MCF 10A (cell line): ENCODE measurements around the gene PRPF8. TPM values are rescaled to one million over a fixed set of nuclear protein-coding genes. Genes with fewer than 3 reads are reported as not detected.

Experiments used
- BruUV-seq: library from RNA; stranded (reverse); fragments of 400-500 nt; replicated peaks from 2 replicates; lab custom pipeline; 2021; lab: Mats Ljungman, UMichigan
- CTCF ChIA-PET: fragments of 300-600 bp; sonication (Branson Sonifier 250); formaldehyde crosslinking; extraction: SDS; loops from one replicate; lab custom pipeline; 2021; ENCODE audit warnings: antibody characterized with exemption, inconsistent platforms; lab: Yijun Ruan, JAX
- POLR2A ChIA-PET: fragments of 300-600, 350-650 bp; sonication (Branson Sonifier 250); formaldehyde crosslinking; extraction: SDS; loops from one replicate; lab custom pipeline; 2020; ENCODE audit warnings: antibody characterized with exemption, inconsistent platforms; lab: Yijun Ruan, JAX
- DNase-seq: peaks from one replicate; pipeline ENCODE4 v3.0.0-alpha.2; 2018; ENCODE audit not compliant: unreplicated experiment
- H3K27ac Mint-ChIP-seq: one replicate; pipeline ENCODE4 v1.8.0; 2022; ENCODE audit warnings: mild to moderate bottlenecking, low read depth, mixed read lengths; ENCODE audit not compliant: unreplicated experiment
- H3K27me3 Mint-ChIP-seq: one replicate; pipeline ENCODE4 v1.8.0; 2022; ENCODE audit warnings: mixed read lengths; ENCODE audit not compliant: insufficient read depth, unreplicated experiment
- H3K36me3 Mint-ChIP-seq: one replicate; pipeline ENCODE4 v1.8.0; 2022; ENCODE audit warnings: mild to moderate bottlenecking, moderate library complexity, mixed read lengths; ENCODE audit not compliant: insufficient read depth, unreplicated experiment
- H3K4me1 Mint-ChIP-seq: one replicate; pipeline ENCODE4 v1.8.0; 2022; ENCODE audit warnings: mixed read lengths; ENCODE audit not compliant: insufficient read depth, unreplicated experiment
- H3K4me3 Mint-ChIP-seq: one replicate; pipeline ENCODE4 v1.8.0; 2022; ENCODE audit warnings: mild to moderate bottlenecking, moderate library complexity, mixed read lengths; ENCODE audit not compliant: unreplicated experiment
- H3K9me3 Mint-ChIP-seq: one replicate; pipeline ENCODE4 v1.8.0; 2022; ENCODE audit warnings: mixed read lengths; ENCODE audit not compliant: unreplicated experiment
- intact Hi-C: fragments of 100-400 bp; cut with micrococcal nuclease; formaldehyde crosslinking; loops from 2 replicates; pipeline ENCODE4 v1.14.1; 2022
- total RNA-seq: library from RNA; stranded (reverse); gene quantifications from 2 replicates; pipeline ENCODE4 v1.2.3, GENCODE V29; 2022
- TF ChIP-seq, protein P1 (sequence below): fragments of 200-600 bp; IDR thresholded peaks from one replicate; pipeline ENCODE4 v1.8.0; 2022; ENCODE audit warnings: antibody characterized with exemption, mild to moderate bottlenecking; ENCODE audit not compliant: unreplicated experiment

The PRPF8 gene
- total RNA-seq, 1 experiment from 2014 or later, result 261 TPM

DNA sequence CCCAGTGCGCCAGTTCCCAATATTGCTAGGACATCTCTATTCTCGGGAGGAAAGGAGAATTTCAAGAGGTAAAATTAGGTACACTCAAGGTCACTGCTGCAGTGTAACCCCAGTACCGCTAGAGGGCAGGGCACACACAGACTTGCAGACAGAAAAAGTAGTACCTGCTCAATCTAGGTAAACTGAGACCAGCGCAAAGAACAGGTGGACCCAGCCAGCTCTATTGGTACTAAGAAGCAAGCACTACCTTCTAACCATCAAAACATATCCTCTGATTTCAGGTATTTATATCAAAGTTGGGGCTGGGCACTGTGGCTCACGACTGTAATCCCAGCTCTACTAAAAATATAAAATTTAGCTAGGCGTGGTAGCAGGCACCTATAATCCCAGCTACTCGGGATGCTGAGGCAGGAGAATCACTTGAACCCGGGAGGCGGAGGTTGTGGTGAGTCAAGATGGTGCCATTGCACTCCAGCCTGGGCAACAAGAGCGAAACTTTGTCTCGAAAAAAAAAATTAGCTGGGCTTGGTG, 36.3 kb upstream of the PRPF8 start:
- intact Hi-C loops, result loop anchor here (1.0 kb wide), 2 partner anchors 63 to 144 kb away; no protein-coding TSS in a partner anchor
- Mint-ChIP-seq H3K9me3 (no peaks in the 10 kb centered on the region), H3K4me1 (peaks cover 10% of the 10 kb centered on the region), H3K36me3 (peaks cover 5% of the 10 kb centered on the region), H3K4me3 (no peak overlapping the region), H3K27me3 (no peaks in the 10 kb centered on the region), H3K27ac (no peak overlapping the region)
- POLR2A ChIA-PET, result interaction anchor here (0.6 to 3.3 kb wide), 9 partner anchors 8 to 248 kb away, joined by 3 to 20 read pairs (median 6); partner anchors contain the start of genes RPA1 and SMYD4
- TF ChIP-seq, protein P1, sequence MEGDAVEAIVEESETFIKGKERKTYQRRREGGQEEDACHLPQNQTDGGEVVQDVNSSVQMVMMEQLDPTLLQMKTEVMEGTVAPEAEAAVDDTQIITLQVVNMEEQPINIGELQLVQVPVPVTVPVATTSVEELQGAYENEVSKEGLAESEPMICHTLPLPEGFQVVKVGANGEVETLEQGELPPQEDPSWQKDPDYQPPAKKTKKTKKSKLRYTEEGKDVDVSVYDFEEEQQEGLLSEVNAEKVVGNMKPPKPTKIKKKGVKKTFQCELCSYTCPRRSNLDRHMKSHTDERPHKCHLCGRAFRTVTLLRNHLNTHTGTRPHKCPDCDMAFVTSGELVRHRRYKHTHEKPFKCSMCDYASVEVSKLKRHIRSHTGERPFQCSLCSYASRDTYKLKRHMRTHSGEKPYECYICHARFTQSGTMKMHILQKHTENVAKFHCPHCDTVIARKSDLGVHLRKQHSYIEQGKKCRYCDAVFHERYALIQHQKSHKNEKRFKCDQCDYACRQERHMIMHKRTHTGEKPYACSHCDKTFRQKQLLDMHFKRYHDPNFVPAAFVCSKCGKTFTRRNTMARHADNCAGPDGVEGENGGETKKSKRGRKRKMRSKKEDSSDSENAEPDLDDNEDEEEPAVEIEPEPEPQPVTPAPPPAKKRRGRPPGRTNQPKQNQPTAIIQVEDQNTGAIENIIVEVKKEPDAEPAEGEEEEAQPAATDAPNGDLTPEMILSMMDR, result peak; percentile 94
- CTCF ChIA-PET, result interaction anchor here (0.6 to 8.9 kb wide), 34 partner anchors 9 to 509 kb away, joined by 3 to 211 read pairs (median 5); partner anchors contain the start of gene SMYD4
- peak; percentile 70 for DNase-seq
- BruUV-seq, result no TSS peak

DNA sequence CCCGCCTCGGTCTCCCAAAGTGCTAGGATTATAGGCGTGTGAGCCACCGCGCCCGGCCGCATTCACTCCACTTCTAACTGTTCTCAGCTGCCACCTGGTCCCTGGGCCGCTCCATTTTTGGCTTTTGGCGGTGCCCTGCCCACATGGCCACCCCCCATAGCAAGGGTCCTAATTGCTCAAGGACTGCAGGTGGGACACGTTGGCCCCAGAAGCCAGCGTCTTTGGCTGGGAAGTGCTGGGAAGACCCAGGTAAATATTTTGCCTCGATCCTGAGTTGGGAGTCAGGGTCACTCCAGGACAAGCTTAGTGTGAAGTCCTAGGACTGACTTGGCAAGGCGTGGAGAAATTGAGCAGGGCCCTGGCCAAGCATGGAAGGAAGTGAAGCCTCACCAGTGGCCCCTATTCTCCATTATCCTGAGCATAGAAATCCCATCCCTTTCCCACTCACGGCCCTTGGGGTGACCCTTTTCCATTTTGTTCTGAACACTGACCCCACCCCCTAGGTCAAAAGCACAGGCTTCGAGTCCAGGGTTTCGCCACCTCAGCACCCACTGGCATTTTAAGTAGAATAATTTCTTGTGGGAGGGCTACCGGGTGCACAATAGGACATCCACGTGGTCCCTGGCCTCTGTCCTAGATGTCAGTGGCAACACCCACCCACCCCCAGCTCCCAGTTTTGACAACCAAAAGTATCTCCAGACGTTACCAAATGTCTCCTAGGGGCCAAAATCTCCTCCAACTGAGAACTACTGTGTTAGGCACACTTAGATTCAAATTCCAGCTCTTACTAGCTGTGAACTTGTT, 33.9 kb upstream of the PRPF8 start:
- Mint-ChIP-seq H3K9me3 (no peaks in the 10 kb centered on the region), H3K36me3 (peaks cover 5% of the 10 kb centered on the region), H3K27me3 (no peaks in the 10 kb centered on the region), H3K4me3 (peak overlapping the region; percentile 87), H3K27ac (peak overlapping the region; percentile 93), H3K4me1 (peaks cover 14% of the 10 kb centered on the region)
- TF ChIP-seq, protein P1, result no peak
- BruUV-seq, result no TSS peak
- POLR2A ChIA-PET, result interaction anchor here (0.6 to 5.6 kb wide), 4 partner anchors 69 to 96 kb away, joined by 4 to 44 read pairs (median 13); no protein-coding TSS in a partner anchor
- intact Hi-C loops, result loop anchor here (5.0 to 10.0 kb wide), 2 partner anchors 144 to 309 kb away; partner anchors contain the start of gene RTN4RL1
- no peak for DNase-seq
- CTCF ChIA-PET, result interaction anchor here (0.6 to 8.9 kb wide), 7 partner anchors 47 to 307 kb away, joined by 3 to 211 read pairs (median 4); no protein-coding TSS in a partner anchor

DNA sequence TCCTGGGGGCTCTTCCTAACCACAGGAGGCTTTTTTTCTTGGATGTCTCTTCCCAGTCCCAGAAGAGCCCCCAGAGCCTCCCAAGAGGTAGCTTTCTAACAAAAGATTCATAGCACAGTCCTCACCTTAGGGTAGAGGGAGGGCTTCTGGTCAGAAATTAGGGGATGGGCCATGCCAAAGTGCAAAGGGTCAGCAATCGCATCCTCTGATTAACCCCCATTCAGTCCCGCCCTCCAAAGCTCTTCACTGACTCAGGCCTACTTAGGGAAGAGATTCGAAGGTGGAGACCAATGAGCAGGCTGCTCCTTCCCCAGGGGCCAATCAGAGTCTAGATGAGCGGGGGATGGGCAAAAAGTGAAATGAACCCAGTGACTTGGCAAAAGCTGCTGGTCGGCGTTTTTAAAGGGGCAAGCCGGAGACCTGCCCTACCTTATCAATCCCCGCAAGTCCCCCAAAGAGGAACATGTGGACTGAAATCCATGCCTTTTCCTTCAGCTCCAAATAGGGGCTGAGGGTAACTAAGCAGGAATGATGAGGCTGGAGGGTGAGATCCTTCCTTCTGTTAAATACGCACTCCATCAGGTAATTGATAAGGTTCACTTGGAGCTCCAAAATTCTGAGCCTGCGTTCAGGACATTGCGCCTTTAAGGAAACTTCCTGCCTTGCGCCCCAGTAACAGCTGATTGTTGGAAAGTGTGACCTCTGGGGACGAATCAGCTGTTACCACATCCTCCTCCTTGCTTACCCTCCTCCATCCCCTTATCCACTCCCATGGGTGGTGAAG, 32.4 kb upstream of the PRPF8 start:
- Mint-ChIP-seq H3K36me3 (peaks cover 18% of the 10 kb centered on the region), H3K4me3 (peak overlapping the region; percentile 87), H3K27ac (peak overlapping the region; percentile 93), H3K27me3 (no peaks in the 10 kb centered on the region), H3K4me1 (peaks cover 19% of the 10 kb centered on the region), H3K9me3 (no peaks in the 10 kb centered on the region)
- TF ChIP-seq, protein P1, result no peak
- BruUV-seq, result no TSS peak
- ChIA-PET POLR2A (interaction anchor here (0.6 to 5.6 kb wide), 48 partner anchors 8 to 687 kb away, joined by 3 to 112 read pairs (median 4); partner anchors contain the start of genes DPH1, PITPNA, PRPF8 and RILP), CTCF (interaction anchor here (0.6 to 8.9 kb wide), 13 partner anchors 10 to 685 kb away, joined by 3 to 211 read pairs (median 4); partner anchors contain the start of gene DPH1)
- intact Hi-C loops, result loop anchor here (2.0 to 10.0 kb wide), 4 partner anchors 68 to 310 kb away; partner anchors contain the start of genes RILP, RTN4RL1 and SMYD4
- DNase-seq, result peak; percentile 99
